NT2/D1 (cell line): ENCODE results near the gene CACNA1S.

Source experiments
- SUZ12 ChIP-seq: IDR thresholded peaks from 2 replicates; pipeline ENCODE4 v1.6.1; 2011; ENCODE audit not compliant: insufficient read length, insufficient read depth; ENCODE audit errors: extremely low read depth
- ZNF274 ChIP-seq: IDR thresholded peaks from 2 replicates; pipeline ENCODE4 v1.6.1; 2011; ENCODE audit warnings: mild to moderate bottlenecking, low read depth, low read length

- TF ChIP-seq ZNF274 (no peak), SUZ12 (no peak)
Measured at GRCh38 chr1:201013031-201013485, 99.2 kb downstream of the CACNA1S start.
